ENCODE results near the gene MAD2L2.

The MAD2L2 gene

DNA sequence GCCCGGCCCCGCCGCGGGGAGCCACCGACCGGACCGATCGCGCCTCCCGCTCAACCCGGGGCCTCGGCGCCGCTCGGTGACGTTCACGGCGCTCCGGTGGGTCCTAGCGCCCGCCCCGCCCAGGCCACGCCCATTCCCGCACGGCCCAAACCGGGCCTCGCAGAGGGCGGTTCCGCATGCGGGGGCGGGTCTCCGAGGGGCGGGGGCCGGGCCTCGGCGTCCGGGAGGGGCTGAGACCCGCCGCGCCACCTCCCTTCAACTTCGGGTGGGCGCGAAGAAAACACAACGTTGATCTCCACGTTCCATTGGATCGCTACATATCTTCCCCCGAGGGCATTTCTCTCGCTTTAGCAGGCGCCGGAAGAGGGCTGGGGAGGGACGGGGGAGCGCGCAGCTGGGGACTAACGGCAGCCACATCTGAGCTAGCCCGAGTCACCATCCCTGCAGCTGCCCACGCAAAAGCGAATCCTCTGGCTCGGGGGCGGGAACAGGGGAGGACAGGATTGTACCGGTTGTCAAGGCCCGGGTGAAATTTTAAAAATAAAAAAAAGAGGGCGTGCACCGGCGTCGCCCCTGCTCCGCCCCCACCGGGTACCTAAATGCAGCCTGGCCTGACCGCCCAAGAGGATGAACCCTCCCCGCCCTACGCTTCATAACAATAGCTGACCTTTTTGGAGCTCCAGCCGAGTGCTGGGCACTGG, at the start of gene MAD2L2:
Gene MAD2L2 (minus strand): TSS at position 78 of the 701 bp plus-strand sequence. CDS start 547 bp downstream, outside the sequence.
- FAIRE-seq (peak; percentile 83), DNase-seq (ENCODE audit: insufficient read length, low spot score) (peak; percentile 84)

DNA sequence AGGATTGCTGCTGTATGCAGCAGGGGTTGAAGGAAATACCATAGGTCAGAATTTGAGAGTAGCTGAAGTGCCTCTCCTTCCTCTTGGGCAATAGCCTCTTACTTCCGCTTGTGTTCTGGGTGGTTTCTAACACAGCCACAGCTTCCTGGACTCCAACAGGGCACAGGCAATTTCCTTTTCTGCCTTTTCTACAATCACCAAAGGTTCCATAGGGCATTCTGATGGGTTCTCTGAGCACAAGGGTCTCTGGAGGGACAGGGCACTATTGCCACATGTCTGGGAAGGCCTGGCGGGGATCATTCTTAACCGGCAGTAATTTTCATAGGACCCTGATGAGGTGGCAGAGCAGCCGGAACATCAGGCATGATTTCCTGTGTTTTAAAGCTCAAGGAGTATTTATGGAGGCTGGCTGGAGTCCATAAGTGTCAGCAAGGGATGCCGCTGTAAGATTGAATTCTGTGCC, 49.5 kb upstream of the MAD2L2 start:
- DNase-seq (ENCODE audit: insufficient read length, low spot score) (no peak), FAIRE-seq (no peak)

DNA sequence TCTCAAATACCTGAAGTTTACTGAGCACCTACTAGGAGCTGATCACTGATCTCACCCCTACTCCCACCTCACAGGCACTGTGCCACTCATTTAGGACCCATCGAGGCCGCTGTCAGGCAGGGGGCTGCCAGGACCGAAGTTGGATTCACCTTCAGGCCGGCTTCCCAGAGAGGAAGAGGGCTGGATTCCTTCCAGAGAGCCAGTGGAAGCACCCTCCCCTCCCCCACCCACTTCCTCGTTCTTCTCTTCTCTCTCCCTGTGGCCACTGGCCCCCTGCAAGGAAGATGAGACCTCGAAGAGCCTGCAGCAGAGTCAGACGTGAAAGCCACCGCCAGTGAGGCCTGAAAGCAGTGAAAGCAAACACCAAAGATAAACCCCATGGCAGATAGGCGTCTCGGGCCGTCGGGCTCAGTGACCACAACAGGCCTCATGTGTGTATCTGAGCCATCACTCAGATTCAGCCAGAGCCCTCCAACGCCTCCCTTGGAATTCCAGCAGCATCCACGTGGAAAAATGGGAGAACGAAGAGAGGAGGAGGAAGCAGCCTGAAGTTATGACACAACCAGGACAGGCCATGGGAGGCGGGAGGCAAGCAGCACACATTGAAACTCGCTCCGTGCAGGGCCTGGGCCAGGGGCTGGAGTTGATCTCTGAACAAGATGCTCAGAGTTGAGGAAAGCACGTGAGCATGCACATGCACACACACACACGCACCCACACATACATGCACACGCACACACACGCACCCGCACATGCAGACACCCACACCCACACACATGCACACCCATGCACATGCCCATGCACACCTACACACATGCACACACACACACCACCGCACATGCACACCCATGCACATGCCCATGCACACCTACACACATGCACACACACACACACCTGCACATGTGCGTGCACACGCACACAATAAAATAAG, 48.8 kb upstream of the MAD2L2 start:
- FAIRE-seq (peak; percentile 57), DNase-seq (ENCODE audit: insufficient read length, low spot score) (no peak)

DNA sequence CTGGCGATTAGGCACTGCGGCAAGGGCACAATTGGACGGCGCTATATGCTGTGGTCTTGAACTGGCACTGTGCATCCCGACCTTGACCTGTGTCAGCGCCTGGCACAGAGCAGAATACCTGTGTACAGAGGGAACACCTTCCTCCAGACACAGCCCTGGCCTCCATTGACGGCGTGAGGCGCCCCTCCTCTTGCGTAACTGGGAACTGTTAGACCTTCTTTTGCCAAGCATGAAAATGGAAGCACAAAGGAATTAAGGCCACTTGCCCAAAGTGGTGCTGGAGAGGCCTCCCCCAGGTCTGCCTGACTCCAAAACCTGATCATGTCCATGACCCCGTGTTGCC, 48.2 kb upstream of the MAD2L2 start:
- no peak for DNase-seq (ENCODE audit: insufficient read length, low spot score)
- no peak for FAIRE-seq

DNA sequence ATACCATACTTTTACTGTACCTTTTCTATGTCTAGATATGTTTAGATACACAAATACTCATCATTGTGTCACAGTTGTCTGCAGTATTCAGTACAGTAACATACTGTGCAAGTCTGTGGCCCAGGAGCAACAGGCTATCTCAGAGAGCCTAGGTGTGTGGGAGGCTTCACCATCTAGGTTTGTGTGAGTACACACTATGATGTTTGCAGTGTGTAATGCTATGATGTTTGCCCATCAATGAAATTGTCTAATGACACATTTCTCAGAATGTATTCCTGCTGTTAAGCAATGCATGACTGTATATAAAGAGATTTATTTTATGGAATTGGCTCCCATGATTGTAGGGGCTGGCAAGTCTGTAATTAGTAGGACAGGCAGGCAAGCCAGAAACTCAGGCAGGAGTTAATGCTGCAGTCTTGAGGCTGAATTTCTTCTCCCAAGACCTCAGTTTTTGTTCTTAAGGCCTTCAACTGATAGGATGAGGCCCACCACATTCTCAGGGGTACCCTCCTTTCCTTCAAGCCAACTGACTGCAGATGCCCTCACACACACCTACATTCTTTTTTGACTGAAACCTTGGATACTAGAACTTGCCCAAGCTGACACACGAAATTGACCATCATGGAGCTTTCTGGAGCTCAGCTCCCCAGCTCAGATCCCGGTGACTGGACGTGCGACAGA, 47.3 kb upstream of the MAD2L2 start:
- FAIRE-seq (peak; percentile 26), DNase-seq (ENCODE audit: insufficient read length, low spot score) (no peak)

DNA sequence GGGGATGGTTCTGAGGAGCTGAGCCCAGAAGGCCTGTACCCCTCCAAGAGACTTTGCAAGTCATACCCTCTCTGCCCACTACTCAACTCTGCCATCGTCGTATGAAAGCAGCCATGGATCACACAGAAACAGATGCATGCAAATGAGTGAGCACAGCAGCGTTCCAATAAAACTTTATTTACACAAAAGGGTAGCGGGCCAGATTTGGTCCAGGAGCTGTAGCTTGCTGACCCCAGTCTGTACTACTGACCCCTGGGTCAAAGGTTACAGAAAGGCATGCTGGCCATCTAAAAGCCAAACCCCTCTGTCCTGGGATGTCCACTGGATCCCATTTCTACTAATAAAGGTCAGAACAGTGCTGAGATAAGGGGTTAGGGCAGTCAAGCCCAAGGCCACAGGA, 46.2 kb upstream of the MAD2L2 start:
- FAIRE-seq (no peak), DNase-seq (ENCODE audit: insufficient read length, low spot score) (no peak)

DNA sequence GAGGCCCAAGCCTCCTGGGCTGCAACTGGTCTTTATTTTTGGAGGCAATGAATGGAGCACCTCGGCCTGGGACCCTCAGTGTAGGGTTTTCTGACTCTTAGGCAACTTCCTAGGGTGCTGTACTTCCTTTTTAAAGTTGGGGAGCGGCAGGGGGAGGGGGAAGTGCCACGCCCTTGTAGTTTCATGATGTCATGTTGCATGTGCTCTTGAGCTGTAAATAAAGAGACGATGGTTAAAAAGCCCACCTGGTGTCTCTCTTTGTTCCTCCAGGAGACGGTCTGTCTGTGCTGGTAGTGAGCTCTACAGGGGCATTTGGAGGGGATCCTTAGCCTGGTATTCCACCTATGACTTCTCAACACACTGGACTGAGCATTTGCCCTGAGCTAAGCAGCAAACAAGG, 44.7 kb upstream of the MAD2L2 start:
- FAIRE-seq: no peak

DNA sequence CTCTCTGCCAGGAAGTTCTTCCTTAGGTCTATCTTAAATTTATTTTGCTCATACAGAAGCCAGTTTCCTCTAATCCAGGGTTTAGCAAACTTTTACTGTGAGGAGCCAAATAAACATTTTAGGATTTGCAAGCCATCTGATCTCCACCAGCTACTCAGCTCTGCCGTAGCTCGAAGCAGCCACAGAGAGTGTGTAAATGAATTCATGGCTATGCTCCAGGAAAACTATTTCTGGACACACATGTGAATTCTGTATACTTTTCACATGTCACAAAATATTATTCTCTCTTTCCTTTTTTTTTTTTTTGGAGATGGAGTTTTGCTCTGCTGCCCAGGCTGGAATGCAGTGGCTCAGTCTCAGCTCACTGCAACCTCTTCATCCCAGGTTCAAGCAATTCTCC, 41.6 kb upstream of the MAD2L2 start:
- FAIRE-seq (no peak), DNase-seq (ENCODE audit: insufficient read length, low spot score) (no peak)

More for the DNA sequence above, 44.7 kb upstream of the MAD2L2 start:
- no peak for DNase-seq (ENCODE audit: insufficient read length, low spot score)

DNA sequence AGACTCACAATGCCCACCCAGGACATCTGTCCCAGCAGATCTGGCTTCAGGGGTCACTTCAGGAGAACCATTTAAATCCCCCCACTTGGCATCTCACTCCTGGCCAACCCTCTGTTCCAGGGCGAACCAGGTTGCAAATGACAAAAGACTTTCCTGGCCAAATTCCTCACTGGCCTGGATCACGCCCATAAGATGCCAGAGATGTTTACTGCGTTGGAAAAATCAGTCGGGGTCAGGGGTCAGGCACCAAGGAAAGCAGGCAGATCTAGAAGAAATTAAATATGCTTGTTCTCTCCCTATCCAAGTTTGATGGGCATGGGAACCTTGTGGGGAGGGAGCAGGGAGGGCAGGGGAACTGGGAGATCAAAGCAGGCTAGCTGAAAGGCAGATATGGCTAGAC, 40.4 kb upstream of the MAD2L2 start:
- FAIRE-seq: no peak

DNA sequence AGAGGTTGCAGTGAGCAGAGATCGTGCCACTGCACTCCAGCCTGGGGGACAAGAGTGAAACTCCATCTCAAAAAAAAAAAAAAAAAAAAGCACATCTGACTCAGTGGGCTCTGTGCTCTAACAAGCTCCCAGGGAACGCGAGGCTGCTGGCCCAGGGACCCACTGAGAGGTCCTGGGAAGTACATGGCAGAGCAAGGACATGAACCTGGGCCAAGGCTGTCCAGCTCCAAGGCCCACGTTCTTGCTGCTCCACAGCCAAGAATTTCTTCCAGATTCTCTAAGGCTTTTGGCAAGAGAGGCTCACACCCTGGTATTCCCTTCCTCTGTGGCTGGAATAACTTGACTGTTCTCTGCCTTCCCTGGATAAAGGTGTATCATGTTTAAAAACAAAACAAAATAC, 39.6 kb upstream of the MAD2L2 start:
- no peak for FAIRE-seq
- no peak for DNase-seq (ENCODE audit: insufficient read length, low spot score)

More for the DNA sequence above, 40.4 kb upstream of the MAD2L2 start:
- no peak for DNase-seq (ENCODE audit: insufficient read length, low spot score)

DNA sequence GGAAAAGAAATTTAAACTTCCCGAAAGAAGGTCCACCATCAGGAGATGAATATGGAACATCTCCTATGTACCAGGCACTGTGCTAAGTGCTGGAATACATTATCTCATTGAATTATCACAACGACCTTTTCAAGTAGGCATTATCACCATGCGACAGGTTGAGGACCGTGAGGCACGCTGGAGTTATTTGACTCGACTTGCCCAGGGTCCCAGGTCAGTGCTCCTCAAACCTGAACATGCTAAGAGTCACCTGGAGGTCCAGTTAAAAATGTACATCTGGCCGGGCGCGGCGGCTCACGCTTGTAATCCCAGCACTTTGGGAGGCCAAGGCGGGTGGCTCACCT, 39.1 kb upstream of the MAD2L2 start:
- DNase-seq (ENCODE audit: insufficient read length, low spot score): no peak
- FAIRE-seq: no peak

DNA sequence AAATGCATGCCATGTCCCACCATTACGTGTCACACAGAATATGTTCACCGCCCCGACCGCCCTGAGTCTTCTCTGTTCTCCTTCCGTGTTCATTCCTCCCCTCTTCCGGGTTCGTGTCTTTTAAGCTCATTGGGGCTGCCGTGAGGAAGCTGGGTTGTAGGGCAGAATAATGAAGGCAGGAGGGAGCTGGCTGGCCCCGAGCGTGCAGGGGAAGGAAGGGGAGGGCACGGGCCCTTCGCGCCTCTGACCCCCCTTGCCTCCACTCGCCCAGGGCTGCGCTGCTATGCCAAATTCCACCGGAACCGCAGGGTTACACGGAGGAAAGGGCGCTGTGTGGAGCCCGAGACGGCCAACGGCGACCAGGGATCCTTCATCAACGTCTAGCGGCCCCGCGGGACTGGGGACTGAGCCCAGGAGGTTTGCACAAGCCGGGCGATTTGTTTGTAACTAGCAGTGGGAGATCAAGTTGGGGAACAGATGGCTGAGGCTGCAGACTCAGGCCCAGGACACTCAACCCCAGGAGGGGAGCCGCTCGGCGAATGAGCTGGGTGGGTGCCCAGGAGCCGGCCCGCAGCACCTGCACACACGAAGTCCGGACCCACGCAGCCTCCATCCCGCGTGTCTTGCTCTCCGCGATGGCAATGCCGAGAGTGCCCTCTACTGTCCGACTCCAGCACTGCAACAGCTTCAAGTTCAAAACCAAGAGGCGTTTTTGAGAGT, 38.5 kb upstream of the MAD2L2 start:
- no peak for FAIRE-seq

DNA sequence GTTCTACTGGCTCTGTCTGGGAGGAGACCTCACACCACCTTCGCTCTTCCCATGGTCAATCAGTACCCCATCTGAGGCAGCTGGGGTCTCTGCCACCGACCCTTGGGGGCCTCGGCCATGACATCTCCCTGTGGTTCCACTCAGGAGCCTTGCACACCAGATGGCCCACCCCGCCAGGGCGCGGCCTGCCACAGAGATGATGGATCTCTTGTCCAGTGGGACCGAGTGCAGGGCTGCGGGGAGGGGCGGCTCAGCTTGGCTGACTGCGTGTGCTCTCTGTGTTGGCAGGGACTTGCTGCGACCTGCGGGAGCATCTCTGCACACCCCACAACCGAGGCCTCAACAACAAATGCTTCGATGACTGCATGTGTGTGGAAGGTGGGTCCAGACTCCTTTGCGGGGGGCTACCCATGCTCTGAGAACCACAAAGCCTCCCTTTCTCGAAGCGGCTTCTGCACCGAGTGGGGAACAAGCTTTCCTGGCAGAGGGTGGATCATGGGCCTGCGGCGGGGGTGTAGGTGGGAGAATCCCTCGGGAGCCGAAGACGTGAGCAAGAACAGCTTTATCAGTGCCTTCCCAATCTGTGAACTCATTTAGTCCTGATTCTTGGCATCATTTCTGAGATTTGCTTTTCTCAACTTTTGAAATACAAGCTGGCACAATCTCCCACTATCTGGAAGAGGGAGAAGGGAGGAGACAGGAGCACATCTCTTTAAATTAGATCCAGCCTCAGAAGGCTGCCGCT, 34.1 kb upstream of the MAD2L2 start:
- FAIRE-seq (no peak), DNase-seq (ENCODE audit: insufficient read length, low spot score) (no peak)

More for the DNA sequence above, 38.5 kb upstream of the MAD2L2 start:
- peak; percentile 41 for DNase-seq (ENCODE audit: insufficient read length, low spot score)

DNA sequence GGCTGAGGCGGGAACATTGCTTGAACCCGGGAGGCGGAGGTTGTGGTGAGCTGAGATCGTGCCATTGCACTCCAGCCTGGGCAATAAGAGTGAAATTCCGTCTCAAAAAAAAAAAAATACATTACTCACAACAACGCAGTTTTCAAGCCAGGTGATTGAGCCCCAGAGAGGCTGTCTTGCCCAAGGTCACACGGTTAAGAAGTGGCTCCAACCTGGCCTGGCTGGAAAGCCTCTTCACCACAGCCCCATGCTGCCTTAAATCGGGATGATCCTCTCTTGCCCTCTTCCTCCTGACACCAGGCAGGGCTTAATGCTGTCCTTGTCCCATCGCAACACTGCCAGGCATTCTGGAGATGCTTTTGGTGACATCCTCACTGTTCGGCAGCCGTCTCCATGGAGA, 32.1 kb upstream of the MAD2L2 start:
- DNase-seq (ENCODE audit: insufficient read length, low spot score) (no peak), FAIRE-seq (no peak)

DNA sequence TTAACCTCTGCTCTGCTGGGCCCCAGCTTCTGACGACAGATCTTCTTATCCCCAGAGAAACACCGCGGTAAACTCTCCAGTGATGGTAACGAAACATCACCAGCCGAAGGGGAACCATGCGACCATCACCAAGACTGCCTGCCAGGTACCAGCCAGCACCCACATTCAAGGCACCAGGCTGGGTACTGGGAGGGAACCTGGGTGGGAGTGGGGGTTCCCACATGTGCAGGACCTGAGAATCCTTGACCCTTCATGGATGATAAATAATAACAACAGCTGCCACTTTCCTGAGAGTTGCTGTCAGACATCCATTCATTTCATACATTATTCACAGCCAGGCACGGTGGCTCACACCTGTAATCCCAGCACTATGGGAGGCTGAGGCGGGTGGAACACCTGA, 31.3 kb upstream of the MAD2L2 start:
- DNase-seq (ENCODE audit: insufficient read length, low spot score) (no peak), FAIRE-seq (no peak)

DNA sequence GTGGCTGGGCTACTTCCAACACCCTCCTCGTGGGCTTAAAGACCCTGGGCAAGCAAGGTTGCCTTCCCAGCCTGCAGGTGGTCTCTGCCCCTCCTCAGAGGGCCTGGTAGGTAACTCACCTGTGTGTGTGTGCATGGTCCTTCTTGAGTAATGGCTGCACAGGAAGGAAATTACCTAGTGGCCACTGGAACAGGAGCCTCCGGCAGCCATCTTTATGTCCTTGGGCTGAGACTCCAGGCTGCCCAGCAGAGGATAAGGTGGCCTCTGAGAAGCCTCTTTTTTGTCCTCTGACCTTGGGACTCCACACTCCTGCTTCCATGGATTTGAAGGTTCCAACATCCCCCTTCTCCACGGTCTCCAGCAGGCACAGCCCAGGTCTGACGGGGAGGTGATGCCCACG, 30.5 kb upstream of the MAD2L2 start:
- FAIRE-seq: no peak
- no peak for DNase-seq (ENCODE audit: insufficient read length, low spot score)

DNA sequence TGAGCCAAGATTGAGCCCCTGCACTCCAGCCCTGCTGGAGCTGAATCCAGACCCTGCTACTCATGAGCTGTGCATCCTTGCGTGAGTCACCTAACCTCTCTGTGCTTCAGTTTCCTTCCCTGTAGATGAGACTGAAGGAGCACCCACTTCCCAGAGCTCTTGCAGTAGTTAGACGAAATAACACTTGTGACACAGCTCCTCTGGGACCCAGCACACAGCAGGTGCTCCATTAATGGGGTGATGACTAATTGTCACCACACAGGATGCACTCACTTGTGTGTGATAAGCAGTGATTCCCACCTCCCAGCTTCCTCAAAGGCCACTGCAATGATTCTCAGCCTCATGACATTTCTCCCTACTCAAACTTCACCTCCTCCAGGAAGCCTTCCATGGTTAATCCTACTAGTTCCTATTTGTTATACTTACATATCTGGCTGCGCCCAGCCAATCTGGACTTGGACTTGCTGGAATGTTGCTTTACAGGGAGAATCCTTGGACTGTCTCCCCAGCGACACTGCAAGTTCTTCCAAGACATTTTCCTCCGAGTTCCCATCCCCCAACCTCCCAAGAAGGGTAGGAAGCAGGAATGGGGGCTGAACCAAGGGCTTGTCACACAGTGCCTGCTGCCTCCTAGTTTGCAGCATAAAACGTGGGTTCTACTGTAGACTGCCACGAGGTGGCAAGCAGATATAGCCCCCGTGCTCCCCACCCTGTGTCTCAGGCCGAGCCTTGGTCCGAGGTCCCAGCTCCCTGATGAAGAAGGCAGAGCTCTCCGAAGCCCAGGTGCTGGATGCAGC, 27.8 kb upstream of the MAD2L2 start:
- DNase-seq (ENCODE audit: insufficient read length, low spot score): no peak
- no peak for FAIRE-seq

DNA sequence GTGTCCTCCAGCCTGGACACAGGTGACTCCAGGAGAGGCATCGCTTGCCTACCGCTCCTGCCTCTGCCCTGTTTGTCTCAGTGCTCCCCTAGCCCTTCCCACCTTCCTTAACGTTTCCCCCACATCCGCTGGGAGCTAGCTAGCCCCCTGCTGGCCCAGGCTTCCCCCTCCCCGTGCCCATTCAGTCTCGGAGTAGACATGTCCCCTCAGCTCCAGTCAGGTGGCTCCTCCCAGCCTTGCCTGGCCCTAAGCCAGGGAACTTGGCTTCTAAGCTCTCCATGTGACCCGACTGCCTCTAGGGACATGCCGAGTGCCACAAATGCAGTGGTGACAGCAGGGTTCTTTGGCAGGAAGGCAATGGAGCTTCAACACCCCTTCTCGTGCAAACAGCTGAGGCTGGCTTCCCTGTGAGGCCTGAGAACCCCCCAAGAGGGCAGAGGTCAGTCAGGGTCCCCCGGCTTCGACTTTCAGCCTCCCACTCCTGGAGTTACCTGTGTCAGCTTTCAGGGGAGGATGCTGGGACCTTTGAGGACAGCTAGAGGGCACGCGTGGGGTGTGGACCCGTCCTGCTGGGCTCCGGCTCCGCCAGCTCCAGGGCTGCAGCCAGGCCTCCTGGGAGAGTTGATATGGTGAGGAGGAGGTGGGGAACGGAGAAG, 26.8 kb upstream of the MAD2L2 start:
- FAIRE-seq: no peak
- no peak for DNase-seq (ENCODE audit: insufficient read length, low spot score)

DNA sequence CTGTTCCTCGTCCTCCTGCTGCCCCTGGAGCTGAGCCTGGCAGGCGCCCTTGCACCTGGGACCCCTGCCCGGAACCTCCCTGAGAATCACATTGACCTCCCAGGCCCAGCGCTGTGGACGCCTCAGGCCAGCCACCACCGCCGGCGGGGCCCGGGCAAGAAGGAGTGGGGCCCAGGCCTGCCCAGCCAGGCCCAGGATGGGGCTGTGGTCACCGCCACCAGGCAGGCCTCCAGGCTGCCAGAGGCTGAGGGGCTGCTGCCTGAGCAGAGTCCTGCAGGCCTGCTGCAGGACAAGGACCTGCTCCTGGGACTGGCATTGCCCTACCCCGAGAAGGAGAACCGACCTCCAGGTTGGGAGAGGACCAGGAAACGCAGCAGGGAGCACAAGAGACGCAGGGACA, 25.3 kb upstream of the MAD2L2 start:
- FAIRE-seq: no peak
- DNase-seq (ENCODE audit: insufficient read length, low spot score): no peak

All from HTR-8/SVneo (cell line).